Loucy (cell line): ENCODE measurements around the gene PLXDC1.

ENCODE experiments used
- H2AFZ ChIP-seq: fragments of 200-600 bp; sonication (generic); 2 replicates; pipeline ENCODE4 v1.6.0; 2016; ENCODE audit warnings: antibody characterized with exemption, mild to moderate bottlenecking, low read length, moderate library complexity
- H3F3A ChIP-seq: fragments of 200-600 bp; 2 replicates; pipeline ENCODE4 v1.6.0; 2016; ENCODE audit warnings: antibody characterized with exemption, low read depth, mild to moderate bottlenecking
- H3K27me3 ChIP-seq: fragments of 200-600 bp; sonication (generic); 2 replicates; pipeline ENCODE4 v1.6.1; 2014; ENCODE audit warnings: low read length, mild to moderate bottlenecking; ENCODE audit not compliant: insufficient read depth, poor library complexity, severe bottlenecking
- H3K36me3 ChIP-seq: fragments of 200-600 bp; sonication (generic); 2 replicates; pipeline ENCODE4 v1.6.1; 2016; ENCODE audit warnings: low read length; ENCODE audit not compliant: insufficient read depth
- H3K4me1 ChIP-seq: fragments of 200-600 bp; sonication (generic); 2 replicates; pipeline ENCODE4 v1.5.1; 2014; ENCODE audit warnings: low read length, mild to moderate bottlenecking; ENCODE audit not compliant: insufficient read depth, poor library complexity, severe bottlenecking
- H3K4me2 ChIP-seq: fragments of 200-600 bp; sonication (generic); 2 replicates; pipeline ENCODE4 v1.6.0; 2014; ENCODE audit warnings: antibody characterized with exemption, low read length, low read depth, mild to moderate bottlenecking; ENCODE audit not compliant: poor library complexity, severe bottlenecking
- H3K4me3 ChIP-seq: fragments of 200-600 bp; sonication (generic); 2 replicates; pipeline ENCODE4 v1.5.1; 2014; ENCODE audit warnings: low read length, mild to moderate bottlenecking, mixed read lengths; ENCODE audit not compliant: poor library complexity, severe bottlenecking
- H3K79me2 ChIP-seq: fragments of 200-600 bp; sonication (generic); 2 replicates; pipeline ENCODE4 v1.6.1; 2014; ENCODE audit warnings: low read length; ENCODE audit not compliant: insufficient read depth
- H3K9ac ChIP-seq: fragments of 200-600 bp; sonication (generic); 2 replicates; pipeline ENCODE4 v1.6.0; 2014; ENCODE audit warnings: mild to moderate bottlenecking, low read depth, low read length, moderate library complexity; ENCODE audit not compliant: poor library complexity, severe bottlenecking
- H3K9me2 ChIP-seq: fragments of 200-600 bp; sonication (generic); replicated peaks from 2 replicates; pipeline ENCODE4 v1.6.1; 2016; ENCODE audit warnings: low read depth, low read length, mixed read lengths
- H3K9me3 ChIP-seq: fragments of 200-600 bp; sonication (generic); 2 replicates; pipeline ENCODE4 v1.6.1; 2014; ENCODE audit warnings: mild to moderate bottlenecking, antibody characterized with exemption, low read length, low read depth; ENCODE audit not compliant: insufficient read depth
- H4K20me1 ChIP-seq: fragments of 200-600 bp; sonication (generic); 2 replicates; pipeline ENCODE4 v1.6.0; 2014; ENCODE audit warnings: antibody characterized with exemption, low read length, mild to moderate bottlenecking; ENCODE audit not compliant: insufficient read depth, poor library complexity, severe bottlenecking
- EZH2phosphoT487 ChIP-seq: fragments of 200-600 bp; IDR thresholded peaks from 2 replicates; pipeline ENCODE4 v1.6.1; 2018; ENCODE audit warnings: antibody characterized with exemption, mild to moderate bottlenecking, moderate library complexity, borderline replicate concordance
- TF ChIP-seq, protein P1 (sequence below): fragments of 200-600 bp; sonication (generic); conservative IDR thresholded peaks from 2 replicates; pipeline ENCODE4 v1.5.1; 2014; ENCODE audit warnings: mild to moderate bottlenecking, antibody characterized with exemption, low read length

PLXDC1 gene

GRCh38 chr17:39071573-39071972 lies 79.9 kb downstream of the PLXDC1 start:
- no peaks in the 10 kb centered on the region for H3K9me3 ChIP-seq
- H3K4me1 ChIP-seq, result peaks cover 5% of the 10 kb centered on the region
- H3K4me2 ChIP-seq, result no peak overlapping the region
- H3K36me3 ChIP-seq, result no peaks in the 10 kb centered on the region
- H2AFZ ChIP-seq, result no peak overlapping the region
- no peaks in the 10 kb centered on the region for H3K27me3 ChIP-seq
- H3K9me2 ChIP-seq, result no peaks in the 10 kb centered on the region
- no peaks in the 10 kb centered on the region for H3F3A ChIP-seq
- no peaks in the 10 kb centered on the region for H3K79me2 ChIP-seq
- no peak overlapping the region for H3K9ac ChIP-seq
- H3K4me3 ChIP-seq, result no peak overlapping the region
- no peaks in the 10 kb centered on the region for H4K20me1 ChIP-seq
- TF ChIP-seq, protein P1, sequence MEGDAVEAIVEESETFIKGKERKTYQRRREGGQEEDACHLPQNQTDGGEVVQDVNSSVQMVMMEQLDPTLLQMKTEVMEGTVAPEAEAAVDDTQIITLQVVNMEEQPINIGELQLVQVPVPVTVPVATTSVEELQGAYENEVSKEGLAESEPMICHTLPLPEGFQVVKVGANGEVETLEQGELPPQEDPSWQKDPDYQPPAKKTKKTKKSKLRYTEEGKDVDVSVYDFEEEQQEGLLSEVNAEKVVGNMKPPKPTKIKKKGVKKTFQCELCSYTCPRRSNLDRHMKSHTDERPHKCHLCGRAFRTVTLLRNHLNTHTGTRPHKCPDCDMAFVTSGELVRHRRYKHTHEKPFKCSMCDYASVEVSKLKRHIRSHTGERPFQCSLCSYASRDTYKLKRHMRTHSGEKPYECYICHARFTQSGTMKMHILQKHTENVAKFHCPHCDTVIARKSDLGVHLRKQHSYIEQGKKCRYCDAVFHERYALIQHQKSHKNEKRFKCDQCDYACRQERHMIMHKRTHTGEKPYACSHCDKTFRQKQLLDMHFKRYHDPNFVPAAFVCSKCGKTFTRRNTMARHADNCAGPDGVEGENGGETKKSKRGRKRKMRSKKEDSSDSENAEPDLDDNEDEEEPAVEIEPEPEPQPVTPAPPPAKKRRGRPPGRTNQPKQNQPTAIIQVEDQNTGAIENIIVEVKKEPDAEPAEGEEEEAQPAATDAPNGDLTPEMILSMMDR, result no peak
- no peak for TF ChIP-seq EZH2phosphoT487

GRCh38 chr17:39069114-39069756 lies 82.2 kb downstream of the PLXDC1 start:
- Histone ChIP-seq H3K36me3 (no peaks in the 10 kb centered on the region), H3K27me3 (no peaks in the 10 kb centered on the region), H3K9me2 (no peaks in the 10 kb centered on the region), H3K4me1 (peaks cover 5% of the 10 kb centered on the region), H2AFZ (no peak overlapping the region), H3K4me2 (no peak overlapping the region), H3K9me3 (no peaks in the 10 kb centered on the region), H3K79me2 (no peaks in the 10 kb centered on the region), H3K9ac (no peak overlapping the region), H3K4me3 (no peak overlapping the region), H4K20me1 (no peaks in the 10 kb centered on the region), H3F3A (no peaks in the 10 kb centered on the region)
- TF ChIP-seq, protein P1, result peak; percentile 76
- no peak for TF ChIP-seq EZH2phosphoT487

DNA sequence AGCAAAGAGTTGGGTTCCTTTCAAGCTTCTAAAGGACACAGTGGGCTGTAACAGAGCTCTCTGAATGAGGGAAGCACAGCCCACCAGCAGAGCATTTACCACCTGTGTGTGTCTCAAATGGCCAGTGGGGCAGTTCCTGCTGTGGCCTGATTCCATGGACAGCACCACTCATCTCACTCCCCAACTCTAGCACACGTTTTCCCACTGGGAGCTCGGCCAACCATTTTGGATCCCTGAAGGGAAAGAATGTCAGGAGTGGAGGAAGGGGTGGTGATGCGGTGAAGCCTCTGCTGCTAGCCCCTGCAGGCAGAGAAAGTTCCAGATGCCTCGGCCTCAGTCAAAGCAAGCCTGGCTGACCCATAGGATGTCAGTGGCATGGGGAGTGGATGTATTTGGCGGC lies 86.6 kb downstream of the PLXDC1 start:
- TF ChIP-seq EZH2phosphoT487, result no peak
- TF ChIP-seq, protein P1, result no peak
- Histone ChIP-seq H3K9me3 (no peaks in the 10 kb centered on the region), H3K9me2 (no peaks in the 10 kb centered on the region), H2AFZ (no peak overlapping the region), H3K79me2 (no peaks in the 10 kb centered on the region), H3K9ac (no peak overlapping the region), H3F3A (no peaks in the 10 kb centered on the region), H3K4me2 (no peak overlapping the region), H3K27me3 (no peaks in the 10 kb centered on the region), H3K36me3 (no peaks in the 10 kb centered on the region), H3K4me3 (no peak overlapping the region), H4K20me1 (no peaks in the 10 kb centered on the region), H3K4me1 (peaks cover 15% of the 10 kb centered on the region)
